Measurements from ENCODE around the gene ELP5.

ELP5 gene

DNA sequence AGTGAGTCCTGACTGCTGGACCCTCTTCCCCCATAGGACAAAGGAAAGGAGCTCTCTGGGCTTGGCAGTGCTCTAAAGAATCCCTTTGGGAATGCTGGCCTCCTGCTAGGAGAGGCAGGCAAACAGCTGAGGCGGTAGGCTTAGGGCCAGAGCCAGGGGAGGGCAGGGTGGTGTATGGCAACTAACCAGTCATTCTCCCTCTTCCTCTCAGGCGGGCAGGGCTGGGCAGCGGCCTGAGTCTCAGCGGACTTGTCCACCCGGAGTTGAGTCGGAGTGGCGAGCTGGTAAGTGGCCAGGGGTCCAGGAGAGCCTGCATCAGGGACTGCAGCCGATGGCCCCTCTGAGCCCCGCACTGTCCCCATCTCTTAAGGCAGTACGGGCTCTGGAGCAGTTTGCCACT lies 27.9 kb upstream of the ELP5 start:
- no peak overlapping the region for H3K4me3 ChIP-seq (ENCODE audit: control insufficient read depth, low read depth, low read length)
- TF ChIP-seq, protein P1, sequence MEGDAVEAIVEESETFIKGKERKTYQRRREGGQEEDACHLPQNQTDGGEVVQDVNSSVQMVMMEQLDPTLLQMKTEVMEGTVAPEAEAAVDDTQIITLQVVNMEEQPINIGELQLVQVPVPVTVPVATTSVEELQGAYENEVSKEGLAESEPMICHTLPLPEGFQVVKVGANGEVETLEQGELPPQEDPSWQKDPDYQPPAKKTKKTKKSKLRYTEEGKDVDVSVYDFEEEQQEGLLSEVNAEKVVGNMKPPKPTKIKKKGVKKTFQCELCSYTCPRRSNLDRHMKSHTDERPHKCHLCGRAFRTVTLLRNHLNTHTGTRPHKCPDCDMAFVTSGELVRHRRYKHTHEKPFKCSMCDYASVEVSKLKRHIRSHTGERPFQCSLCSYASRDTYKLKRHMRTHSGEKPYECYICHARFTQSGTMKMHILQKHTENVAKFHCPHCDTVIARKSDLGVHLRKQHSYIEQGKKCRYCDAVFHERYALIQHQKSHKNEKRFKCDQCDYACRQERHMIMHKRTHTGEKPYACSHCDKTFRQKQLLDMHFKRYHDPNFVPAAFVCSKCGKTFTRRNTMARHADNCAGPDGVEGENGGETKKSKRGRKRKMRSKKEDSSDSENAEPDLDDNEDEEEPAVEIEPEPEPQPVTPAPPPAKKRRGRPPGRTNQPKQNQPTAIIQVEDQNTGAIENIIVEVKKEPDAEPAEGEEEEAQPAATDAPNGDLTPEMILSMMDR (IDR thresholded peaks at IDR 0.05; ENCODE audit: control insufficient read depth, insufficient read depth, low read depth, low read length, missing control alignments) = no peak
- no peak for DNase-seq (ENCODE audit: low read depth)

DNA sequence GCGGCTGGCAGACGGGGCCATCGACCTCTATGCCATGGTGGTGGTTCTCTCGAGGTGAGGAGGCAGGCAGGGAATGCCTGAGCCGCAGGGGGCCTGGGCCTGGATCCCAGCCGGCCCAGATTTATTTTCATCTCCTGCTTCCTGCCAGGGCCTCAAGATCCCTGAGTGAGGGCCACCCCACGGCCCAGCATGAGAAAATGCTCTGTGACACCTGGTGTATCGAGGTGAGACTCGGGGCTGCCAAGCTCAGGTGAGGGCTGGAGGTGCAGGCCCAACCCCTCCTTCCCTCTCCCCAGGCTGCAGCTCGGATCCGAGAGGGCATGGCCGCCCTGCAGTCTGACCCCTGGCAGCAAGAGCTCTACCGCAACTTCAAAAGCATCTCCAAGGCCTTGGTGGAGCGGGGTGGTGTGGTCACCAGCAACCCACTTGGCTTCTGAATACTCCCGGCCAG lies 27.3 kb upstream of the ELP5 start:
- TF ChIP-seq, protein P1 (IDR thresholded peaks at IDR 0.05; ENCODE audit: control insufficient read depth, insufficient read depth, low read depth, low read length, missing control alignments) = no peak

DNA sequence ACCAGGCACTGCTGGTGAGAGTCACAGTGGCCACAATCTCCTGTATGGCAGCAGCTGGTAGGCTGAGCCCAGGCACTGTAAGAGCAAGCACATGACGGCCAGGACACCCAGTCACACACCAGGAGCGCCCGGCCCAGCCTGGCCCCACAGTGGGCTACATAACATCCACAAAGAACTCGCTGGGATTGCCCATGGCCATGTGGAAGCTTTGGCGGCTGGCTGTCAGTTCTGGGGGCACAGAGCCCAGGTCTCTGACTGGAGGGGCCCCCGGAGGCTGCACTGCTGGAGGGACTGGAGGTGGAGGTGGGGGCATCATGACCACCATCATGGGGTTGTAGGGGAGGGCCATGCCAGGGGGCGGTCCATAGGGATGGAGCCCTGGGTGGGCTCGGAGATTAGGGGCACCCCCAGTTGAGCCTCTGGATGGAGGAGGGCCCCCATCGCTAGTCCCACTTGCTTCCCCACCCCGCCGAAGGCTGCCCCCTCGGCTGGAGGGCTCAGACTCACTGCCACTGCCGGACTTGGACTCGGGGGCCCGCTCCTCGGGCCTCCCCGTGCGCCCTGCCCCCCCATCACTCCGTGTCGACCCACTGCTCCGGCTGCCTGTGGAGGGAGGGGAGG lies 26.2 kb upstream of the ELP5 start:
- TF ChIP-seq, protein P1 (IDR thresholded peaks at IDR 0.05; ENCODE audit: control insufficient read depth, insufficient read depth, low read depth, low read length, missing control alignments) = no peak
- no peak for DNase-seq (ENCODE audit: low read depth)
- H3K4me3 ChIP-seq (ENCODE audit: control insufficient read depth, low read depth, low read length) = no peak overlapping the region

More for the DNA sequence above, 27.3 kb upstream of the ELP5 start:
- DNase-seq (ENCODE audit: low read depth) = no peak
- H3K4me3 ChIP-seq (ENCODE audit: control insufficient read depth, low read depth, low read length) = no peak overlapping the region

DNA sequence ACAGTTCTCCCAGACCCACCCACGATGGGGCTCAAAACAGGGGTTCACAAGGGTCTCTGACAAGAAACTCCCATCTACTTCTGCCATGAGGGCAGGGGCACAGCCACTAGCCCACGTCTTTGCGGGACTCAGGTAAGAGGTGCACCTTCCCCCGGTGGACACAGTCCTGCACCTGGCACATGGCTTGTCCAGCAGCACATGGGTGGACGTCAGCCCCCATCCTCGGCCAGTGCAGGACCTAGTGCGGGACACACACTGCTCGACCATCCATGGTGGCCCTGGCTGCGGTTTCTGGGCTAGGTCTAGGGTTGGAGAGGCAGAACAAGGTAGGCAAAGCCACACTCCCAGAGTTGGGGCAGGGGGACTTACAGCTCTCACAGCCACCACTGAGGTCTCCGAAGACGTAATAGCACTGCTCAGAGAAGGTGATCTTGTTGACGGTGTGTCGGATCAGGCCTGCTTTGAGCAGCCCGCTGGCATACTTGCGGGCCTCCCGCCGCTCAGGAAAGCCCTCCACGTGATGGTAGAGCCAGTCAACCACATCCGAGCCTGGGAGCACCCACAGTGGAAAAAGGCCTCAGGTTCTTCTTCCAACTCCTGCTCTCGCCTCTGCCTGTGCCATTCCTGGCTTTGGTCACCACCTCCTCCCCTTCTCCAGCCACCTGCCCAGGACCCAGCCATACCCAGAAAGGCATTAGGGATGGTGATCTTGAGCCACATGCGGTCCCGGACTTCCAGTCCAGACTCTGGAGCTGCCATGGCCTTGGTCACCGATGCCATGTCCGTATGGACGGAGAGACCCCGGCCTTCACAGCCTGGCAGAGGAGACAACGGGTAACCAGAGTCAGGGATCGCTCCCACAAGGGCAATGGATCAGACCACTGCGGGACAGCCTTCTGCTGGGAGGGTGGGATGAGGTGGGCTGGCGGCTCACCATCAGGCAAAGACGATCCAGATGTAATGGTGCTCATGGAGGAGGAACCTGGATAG lies 25.0 kb upstream of the ELP5 start:
- H3K4me3 ChIP-seq (ENCODE audit: control insufficient read depth, low read depth, low read length) = no peak overlapping the region
- TF ChIP-seq, protein P1 (IDR thresholded peaks at IDR 0.05; ENCODE audit: control insufficient read depth, insufficient read depth, low read depth, low read length, missing control alignments) = no peak
- DNase-seq (ENCODE audit: low read depth) = no peak

DNA sequence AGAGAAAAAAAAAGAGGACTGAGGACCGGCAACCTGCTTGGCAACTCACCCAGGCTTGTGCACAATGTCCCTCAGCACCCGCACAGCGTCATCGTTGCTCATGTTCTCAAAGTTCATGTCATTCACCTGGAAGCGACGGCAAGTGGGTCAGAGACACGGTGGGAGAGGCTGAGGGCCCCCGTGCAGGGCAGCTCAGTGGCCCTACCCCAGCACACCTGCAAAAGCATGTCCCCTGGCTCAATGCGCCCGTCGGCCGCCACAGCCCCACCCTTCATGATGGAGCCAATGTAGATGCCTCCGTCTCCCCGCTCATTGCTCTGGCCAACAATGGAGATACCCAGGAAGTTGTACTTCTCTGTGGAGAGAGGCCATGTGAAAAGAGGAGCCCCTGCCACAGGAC lies 23.1 kb upstream of the ELP5 start:
- TF ChIP-seq, protein P1 (IDR thresholded peaks at IDR 0.05; ENCODE audit: control insufficient read depth, insufficient read depth, low read depth, low read length, missing control alignments) = no peak
- DNase-seq (ENCODE audit: low read depth) = no peak

DNA sequence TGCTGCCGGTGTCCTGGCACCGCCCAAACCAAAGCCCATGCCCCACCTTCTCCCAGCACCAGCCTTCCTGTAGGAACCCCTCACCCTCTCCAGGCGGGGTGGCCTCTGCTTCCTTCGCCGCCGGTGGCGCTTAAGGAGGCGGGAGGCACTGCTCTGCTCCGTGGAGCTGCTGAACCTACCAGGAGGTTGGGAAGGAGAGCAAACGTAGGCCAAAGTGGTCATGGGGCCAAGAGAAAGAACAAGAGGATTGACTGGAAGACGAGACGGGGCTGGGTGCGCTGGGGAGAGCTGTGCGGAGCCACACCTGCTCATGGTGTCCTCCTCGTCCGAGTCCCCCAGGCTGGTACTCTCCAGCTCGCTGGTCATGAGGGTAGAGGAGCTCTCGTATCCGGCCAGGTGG lies 22.5 kb upstream of the ELP5 start:
- no peak overlapping the region for H3K4me3 ChIP-seq (ENCODE audit: control insufficient read depth, low read depth, low read length)
- TF ChIP-seq, protein P1 (IDR thresholded peaks at IDR 0.05; ENCODE audit: control insufficient read depth, insufficient read depth, low read depth, low read length, missing control alignments) = no peak
- no peak for DNase-seq (ENCODE audit: low read depth)

More for the DNA sequence above, 23.1 kb upstream of the ELP5 start:
- H3K4me3 ChIP-seq (ENCODE audit: control insufficient read depth, low read depth, low read length) = no peak overlapping the region

All from AG09309 (cell line).